Stimulated activated naive CD8-positive, alpha-beta T cell treated with anti-CD3 and anti-CD28 coated beads, Interleukin-15, amount 100 ng/mL, for 72 hours (primary cell): ENCODE data around the gene CCDC33.

ENCODE experiments used
- ATAC-seq: fragments of 150-1000 bp; cut with Tn5 transposase; 2 replicates; pipeline ENCODE4 v1.10.0; 2021; ENCODE audit warnings: mild to moderate bottlenecking, moderate library complexity
- DNase-seq, 2 donors: peaks; one replicate each; pipeline ENCODE4 v3.0.0; 2021 to 2022
- H3K27ac Mint-ChIP-seq, 2 donors: one replicate each; pipeline ENCODE4 v1.8.0; 2022; ENCODE audit warnings: mild to moderate bottlenecking in 2 of 2, mixed read lengths in 2 of 2, moderate library complexity in 2 of 2
- H3K27me3 Mint-ChIP-seq: one replicate; pipeline ENCODE4 v1.8.0; 2022; ENCODE audit warnings: mixed read lengths
- H3K4me1 Mint-ChIP-seq: one replicate; pipeline ENCODE4 v1.8.0; 2022; ENCODE audit warnings: mild to moderate bottlenecking, mixed read lengths
- H3K4me3 Mint-ChIP-seq, 2 donors: one replicate each; pipeline ENCODE4 v1.8.0; 2022; ENCODE audit warnings: mild to moderate bottlenecking in 2 of 2, mixed read lengths in 2 of 2, moderate library complexity in 1 of 2
- H3K9me3 Mint-ChIP-seq, 2 donors: one replicate each; pipeline ENCODE4 v1.8.0; 2022; ENCODE audit warnings: mixed read lengths in 2 of 2

CCDC33 gene

DNA sequence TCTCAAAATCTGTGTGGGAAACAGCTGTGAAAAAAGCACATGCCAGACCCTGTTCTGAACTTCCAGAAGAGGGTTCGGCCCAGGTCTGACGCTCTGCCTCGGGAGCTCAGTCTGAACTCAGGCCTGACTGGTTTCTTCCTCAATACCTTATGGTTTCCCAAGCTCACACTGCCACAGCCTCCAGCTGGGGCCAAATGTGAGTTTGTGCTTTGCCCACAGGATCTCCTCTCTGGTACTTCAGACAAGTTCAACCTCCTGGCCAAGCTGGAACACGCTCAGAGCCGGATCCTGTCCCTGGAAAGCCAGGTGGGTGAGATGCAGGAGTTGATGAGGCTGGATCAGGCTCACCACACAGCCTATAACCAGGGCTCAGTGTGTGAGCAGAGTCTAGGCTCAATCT, 97.5 kb downstream of the CCDC33 start:
- DNase-seq (no peak), ATAC-seq (no peak)
- H3K4me1 Mint-ChIP-seq: peaks cover 14% of the 10 kb centered on the region
- H3K9me3 Mint-ChIP-seq: peaks cover 0 to 5% of the 10 kb centered on the region in 2 donors
- H3K27ac Mint-ChIP-seq: no peak overlapping the region
- no peak overlapping the region for H3K4me3 Mint-ChIP-seq
- H3K27me3 Mint-ChIP-seq: no peaks in the 10 kb centered on the region

DNA sequence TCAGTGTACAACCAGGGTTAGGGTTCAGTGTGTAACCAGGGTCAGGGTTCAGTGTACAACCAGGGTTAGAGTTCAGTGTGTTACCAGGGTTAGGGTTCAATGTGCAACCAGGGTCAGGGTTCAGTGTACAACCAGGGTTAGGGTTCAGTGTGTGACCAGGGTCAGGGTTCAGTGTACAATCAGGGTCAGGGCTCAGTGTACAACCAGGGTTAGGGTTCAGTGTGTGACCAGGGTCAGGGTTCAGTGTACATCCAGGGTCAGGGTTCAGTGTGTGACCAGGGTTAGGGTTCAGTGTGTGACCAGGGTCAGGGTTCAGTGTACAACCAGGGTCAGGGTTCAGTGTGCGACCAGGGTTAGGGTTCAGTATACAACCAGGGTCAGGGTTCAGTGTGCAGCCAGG, 98.0 kb downstream of the CCDC33 start:
- no peak overlapping the region for H3K27ac Mint-ChIP-seq
- H3K9me3 Mint-ChIP-seq: peaks cover 0 to 5% of the 10 kb centered on the region in 2 donors

DNA sequence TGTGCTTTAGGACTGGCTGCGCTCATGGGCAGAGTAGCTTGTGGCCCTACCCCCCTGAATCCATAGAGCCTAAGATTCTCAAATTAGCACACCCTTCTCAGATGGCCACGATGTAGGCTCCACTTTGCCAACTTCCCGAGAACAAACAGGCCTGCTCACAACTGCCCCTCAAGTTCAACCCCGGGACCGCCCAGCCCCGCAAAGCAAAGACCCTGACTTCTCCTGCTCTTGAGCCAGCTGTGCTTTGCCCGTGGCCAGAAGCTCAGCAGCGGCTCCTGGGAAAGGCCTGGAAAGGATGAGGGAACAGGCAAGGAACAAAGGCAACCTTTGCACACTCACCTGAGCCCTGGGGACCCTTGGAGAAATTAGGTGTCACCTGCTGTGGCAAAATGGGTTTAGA, 99.3 kb downstream of the CCDC33 start:
- Mint-ChIP-seq H3K4me3 (no peak overlapping the region), H3K27ac (no peak overlapping the region), H3K9me3 (peaks cover 0 to 5% of the 10 kb centered on the region in 2 donors), H3K4me1 (no peaks in the 10 kb centered on the region), H3K27me3 (no peaks in the 10 kb centered on the region)
- DNase-seq (no peak), ATAC-seq (no peak)

More for the DNA sequence above, 98.0 kb downstream of the CCDC33 start:
- no peak overlapping the region for H3K4me3 Mint-ChIP-seq
- H3K4me1 Mint-ChIP-seq: peaks cover 10% of the 10 kb centered on the region
- ATAC-seq (no peak), DNase-seq (no peak)
- H3K27me3 Mint-ChIP-seq: no peaks in the 10 kb centered on the region

DNA sequence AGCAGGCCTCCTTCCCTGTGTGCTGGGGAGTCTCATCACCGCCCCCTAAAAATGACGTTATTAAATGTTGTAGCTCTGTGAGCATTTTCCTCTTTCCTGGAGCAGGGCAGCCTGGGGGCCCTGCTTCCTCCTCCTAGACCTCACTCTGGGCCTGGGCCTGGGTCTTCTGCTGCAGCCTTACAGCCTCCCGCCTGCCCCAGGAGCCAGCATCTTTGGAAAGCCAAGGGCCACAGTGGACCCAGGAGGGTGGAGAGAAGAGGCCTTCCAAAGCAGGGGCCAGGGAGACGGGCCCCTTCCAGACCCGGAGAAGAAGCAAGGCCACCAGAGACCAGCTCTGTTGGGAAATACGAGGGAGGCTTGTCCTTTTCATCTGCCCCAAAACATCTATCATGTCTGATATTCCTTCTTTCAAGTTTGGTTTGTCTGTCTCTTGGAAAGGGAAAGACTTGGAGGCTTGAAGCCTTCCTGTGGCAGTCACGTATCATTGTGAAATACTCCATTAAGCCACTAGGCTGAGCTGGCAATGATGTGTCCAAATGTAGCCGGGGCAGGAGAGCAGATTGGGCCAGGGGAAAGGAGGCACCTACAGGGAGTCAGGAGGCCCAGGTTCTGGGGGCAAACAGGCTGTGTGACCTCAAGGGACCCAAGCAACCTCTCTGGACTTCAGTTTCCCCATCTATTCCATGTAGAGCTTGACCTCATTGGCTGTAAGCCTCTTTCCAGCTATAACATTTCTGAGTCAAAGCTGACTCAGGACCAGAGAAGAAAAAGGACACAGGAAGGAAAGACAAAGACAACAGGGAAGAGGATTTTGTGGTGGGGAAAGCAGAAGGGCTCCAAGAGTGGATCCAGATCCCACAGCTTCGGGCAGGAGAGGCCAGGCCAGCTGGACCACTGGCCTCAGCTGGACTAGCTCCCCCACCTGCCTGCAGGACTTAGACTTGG, 100.2 kb downstream of the CCDC33 start:
- Mint-ChIP-seq H3K4me3 (no peak overlapping the region), H3K9me3 (peaks cover 0 to 5% of the 10 kb centered on the region in 2 donors), H3K27ac (peak overlapping the region in 1 of 2 donors; percentile 42), H3K27me3 (no peaks in the 10 kb centered on the region), H3K4me1 (no peaks in the 10 kb centered on the region)
- ATAC-seq (no peak), DNase-seq (no peak)

DNA sequence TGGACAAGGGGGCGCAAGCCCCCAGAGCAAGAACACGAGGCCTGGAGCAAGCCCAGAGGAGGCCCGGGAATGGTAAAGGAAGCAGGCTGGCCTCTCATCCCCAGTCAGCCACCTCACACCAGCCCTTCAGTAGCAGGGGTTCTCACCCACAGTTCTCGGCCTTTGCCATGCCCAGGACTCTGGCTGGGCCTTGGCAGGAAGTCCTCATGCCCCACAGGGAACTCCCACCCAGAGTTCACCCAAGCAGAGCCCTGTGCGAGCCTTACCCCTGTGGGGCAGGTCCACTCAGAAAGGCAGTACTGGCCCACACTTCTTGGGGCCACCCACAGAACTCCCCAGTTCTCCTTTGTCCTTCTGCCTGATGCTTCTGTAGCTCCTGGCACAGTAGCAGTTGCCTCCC, 101.0 kb downstream of the CCDC33 start:
- DNase-seq (no peak), ATAC-seq (no peak)
- H3K4me3 Mint-ChIP-seq: no peak overlapping the region
- H3K27ac Mint-ChIP-seq: no peak overlapping the region
- H3K27me3 Mint-ChIP-seq: no peaks in the 10 kb centered on the region
- H3K4me1 Mint-ChIP-seq: no peaks in the 10 kb centered on the region
- H3K9me3 Mint-ChIP-seq: peaks cover 0 to 5% of the 10 kb centered on the region in 2 donors

DNA sequence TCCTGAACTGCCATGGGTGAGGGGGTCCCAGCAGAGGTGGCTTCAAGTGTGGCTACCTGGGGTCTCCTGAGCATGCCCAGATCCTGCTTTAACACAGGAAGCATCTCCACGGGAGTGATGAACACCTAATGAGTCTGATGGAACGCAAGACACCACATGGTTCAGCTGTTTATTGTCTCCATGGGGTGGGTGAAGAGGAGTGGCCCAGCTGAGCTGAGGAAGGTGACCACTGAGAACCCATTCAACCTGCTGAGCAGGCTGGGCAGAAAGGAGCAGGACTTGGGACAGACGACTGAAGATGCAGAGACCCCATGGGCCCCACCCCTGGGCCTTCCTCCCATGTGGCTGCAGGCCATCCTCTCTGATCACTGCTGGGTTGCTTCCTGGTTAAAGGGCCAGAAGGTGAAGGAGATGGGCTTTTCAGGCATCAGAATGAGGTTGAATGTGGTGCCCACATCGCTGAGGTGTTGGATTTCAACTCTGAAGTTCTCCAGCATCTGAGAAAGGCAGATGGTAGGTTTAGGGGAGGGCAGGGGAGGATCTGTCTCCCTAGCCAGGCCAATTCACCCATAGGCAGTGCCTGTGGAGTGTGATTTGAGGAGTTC, 101.6 kb downstream of the CCDC33 start:
- Mint-ChIP-seq H3K9me3 (peaks cover 0 to 5% of the 10 kb centered on the region in 2 donors), H3K4me1 (no peaks in the 10 kb centered on the region), H3K27me3 (no peaks in the 10 kb centered on the region), H3K27ac (no peak overlapping the region), H3K4me3 (no peak overlapping the region)
- ATAC-seq (no peak), DNase-seq (no peak)

DNA sequence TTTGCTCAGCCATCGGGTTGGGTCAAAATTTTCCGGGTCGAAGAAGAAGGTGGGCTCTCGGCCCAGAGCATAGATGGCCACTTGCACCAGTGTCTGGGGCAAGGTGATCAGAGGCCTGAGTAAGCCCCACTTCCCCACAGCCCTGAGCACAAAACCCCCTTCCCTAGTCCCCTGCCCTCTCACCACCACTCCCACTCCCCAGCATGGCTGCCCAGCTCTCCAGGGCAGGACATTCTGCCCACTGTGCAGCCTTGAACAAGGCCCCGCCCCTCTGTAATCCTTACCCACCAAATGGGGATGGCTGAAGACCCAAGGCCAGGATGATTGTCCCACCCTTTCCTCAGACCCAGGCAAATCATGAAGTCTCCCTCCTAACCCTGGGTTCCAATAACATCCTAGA, 102.5 kb downstream of the CCDC33 start:
- Mint-ChIP-seq H3K4me1 (no peaks in the 10 kb centered on the region), H3K27ac (peak overlapping the region in 1 of 2 donors; percentile 13), H3K4me3 (no peak overlapping the region), H3K27me3 (peaks cover 7% of the 10 kb centered on the region), H3K9me3 (peaks cover 0 to 4% of the 10 kb centered on the region in 2 donors)
- no peak for ATAC-seq
- no peak for DNase-seq

DNA sequence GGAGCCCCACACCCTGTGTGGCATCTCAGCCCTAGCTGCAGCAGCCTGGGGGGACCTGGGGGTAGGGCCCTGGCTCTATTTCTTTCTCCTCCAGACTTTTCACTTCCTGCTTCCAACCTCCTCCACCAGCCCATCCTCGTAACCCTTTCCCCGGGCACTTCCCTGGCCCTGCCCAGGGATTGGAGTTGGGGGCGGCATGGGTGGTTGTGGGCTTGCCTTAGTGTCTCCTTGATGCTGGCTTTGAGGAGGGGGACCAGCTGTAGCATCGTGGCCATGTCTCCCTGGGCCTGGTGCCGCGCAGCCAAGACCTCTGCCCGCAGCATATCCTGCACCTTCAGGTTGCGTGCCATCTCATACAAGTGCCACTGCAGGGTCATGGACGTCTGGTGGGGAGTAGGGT, 103.2 kb downstream of the CCDC33 start:
- DNase-seq: no peak
- no peaks in the 10 kb centered on the region for H3K9me3 Mint-ChIP-seq
- H3K27me3 Mint-ChIP-seq: peaks cover 9% of the 10 kb centered on the region
- H3K27ac Mint-ChIP-seq: no peak overlapping the region
- no peak for ATAC-seq
- H3K4me1 Mint-ChIP-seq: no peaks in the 10 kb centered on the region
- H3K4me3 Mint-ChIP-seq: no peak overlapping the region

DNA sequence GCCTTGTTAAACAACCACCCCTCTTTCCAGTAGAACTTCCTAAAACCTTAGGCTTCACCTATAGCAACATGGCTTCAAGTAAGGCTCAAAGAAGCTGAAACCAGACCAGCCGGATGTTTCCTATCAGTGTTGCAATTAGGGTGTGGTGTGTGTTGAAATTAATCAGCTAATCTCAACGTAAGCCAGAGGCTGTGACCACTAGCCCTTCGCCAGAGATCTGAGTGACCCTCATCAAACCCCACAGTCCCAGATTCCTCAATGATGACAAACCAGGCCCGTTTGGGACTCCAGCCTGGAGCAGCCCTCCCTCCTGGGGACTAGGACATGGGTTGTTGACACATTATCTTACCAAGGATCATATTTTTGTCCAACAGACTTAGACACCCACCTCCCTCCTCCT, 104.0 kb downstream of the CCDC33 start:
- H3K4me1 Mint-ChIP-seq: peaks cover 2% of the 10 kb centered on the region
- no peak for ATAC-seq
- peaks cover 9% of the 10 kb centered on the region for H3K27me3 Mint-ChIP-seq
- no peak overlapping the region for H3K4me3 Mint-ChIP-seq
- peak overlapping the region in 1 of 2 donors; percentile 29 for H3K27ac Mint-ChIP-seq
- H3K9me3 Mint-ChIP-seq: no peaks in the 10 kb centered on the region
- no peak for DNase-seq

DNA sequence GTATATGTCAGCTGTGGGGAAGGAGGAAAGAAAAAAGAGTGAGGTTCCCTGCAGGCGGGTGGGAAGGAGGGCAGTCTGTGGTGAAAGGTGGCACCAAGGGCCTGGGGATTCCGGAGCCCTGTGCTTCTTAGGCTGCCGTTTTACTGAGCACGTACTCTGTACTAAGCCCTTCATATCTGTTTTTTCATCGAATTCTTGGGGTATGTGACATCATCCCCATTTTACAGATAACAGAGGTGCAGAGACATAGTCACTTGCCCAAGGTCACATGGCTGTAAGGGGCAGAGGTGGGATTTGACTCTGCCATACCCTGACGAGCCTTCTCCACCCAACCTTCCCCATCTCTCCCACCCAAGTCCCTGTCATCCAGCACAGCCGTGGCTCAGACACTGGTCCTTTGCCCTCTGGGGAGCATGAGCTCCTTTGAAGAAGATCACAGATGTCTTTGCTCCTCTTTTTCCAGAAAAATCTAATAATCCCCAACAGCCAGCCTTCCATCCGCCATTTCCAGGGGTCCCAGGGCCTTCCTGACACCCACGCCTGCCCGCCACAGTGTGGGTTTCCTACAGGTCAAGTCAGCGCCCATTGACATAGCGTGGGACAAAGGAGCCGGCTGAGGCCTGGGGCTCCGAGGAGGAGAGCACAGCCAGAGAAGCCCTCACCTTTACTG, 107.1 kb downstream of the CCDC33 start:
- peaks cover 9% of the 10 kb centered on the region for H3K4me1 Mint-ChIP-seq

DNA sequence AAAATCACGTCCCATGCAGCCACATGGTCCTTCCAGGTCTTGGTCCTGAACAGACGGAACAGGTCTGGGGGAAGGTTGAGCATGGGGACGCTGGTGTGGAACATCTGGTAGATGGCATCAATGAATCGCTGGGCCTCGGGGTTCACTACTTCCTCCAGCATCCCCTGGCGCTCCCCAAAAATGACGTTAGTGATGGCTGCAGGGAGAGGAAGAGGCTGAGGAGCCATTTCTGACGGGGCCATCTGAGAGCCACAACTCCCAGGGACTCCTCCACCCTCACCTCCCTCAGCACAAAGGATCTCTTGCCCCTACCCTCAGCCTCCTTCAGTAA, 107.6 kb downstream of the CCDC33 start:
- no peak overlapping the region for H3K4me3 Mint-ChIP-seq
- no peak for DNase-seq
- peaks cover 9% of the 10 kb centered on the region for H3K27me3 Mint-ChIP-seq
- ATAC-seq: no peak
- no peak overlapping the region for H3K27ac Mint-ChIP-seq
- H3K4me1 Mint-ChIP-seq: peaks cover 9% of the 10 kb centered on the region
- H3K9me3 Mint-ChIP-seq: no peaks in the 10 kb centered on the region

More for the DNA sequence above, 107.1 kb downstream of the CCDC33 start:
- H3K27me3 Mint-ChIP-seq: peaks cover 9% of the 10 kb centered on the region
- H3K4me3 Mint-ChIP-seq: no peak overlapping the region
- ATAC-seq (no peak), DNase-seq (no peak)
- H3K27ac Mint-ChIP-seq: no peak overlapping the region
- H3K9me3 Mint-ChIP-seq: no peaks in the 10 kb centered on the region

DNA sequence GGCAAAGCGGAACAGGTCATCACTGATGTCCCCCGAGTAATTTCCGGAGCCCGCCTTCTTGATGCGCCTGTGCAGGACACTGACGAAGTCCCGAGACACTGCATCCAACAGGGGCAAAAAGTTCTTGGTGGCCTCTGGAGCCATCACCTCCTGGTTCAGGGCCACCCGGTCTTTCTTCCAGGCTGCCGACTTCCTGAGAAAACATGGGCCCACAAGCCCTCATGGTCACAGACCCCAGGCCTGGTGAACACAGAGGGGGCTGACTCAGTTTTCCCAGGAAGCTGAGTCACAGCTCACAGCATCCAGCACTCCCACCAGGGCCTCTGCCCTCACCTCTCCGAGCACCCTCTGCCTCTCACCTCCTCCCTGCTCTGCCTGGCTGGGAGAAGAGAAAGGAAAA, 108.9 kb downstream of the CCDC33 start:
- H3K4me3 Mint-ChIP-seq: no peak overlapping the region
- H3K27ac Mint-ChIP-seq: no peak overlapping the region
- H3K27me3 Mint-ChIP-seq: peaks cover 9% of the 10 kb centered on the region
- ATAC-seq (no peak), DNase-seq (no peak)
- H3K4me1 Mint-ChIP-seq: peaks cover 9% of the 10 kb centered on the region
- no peaks in the 10 kb centered on the region for H3K9me3 Mint-ChIP-seq

DNA sequence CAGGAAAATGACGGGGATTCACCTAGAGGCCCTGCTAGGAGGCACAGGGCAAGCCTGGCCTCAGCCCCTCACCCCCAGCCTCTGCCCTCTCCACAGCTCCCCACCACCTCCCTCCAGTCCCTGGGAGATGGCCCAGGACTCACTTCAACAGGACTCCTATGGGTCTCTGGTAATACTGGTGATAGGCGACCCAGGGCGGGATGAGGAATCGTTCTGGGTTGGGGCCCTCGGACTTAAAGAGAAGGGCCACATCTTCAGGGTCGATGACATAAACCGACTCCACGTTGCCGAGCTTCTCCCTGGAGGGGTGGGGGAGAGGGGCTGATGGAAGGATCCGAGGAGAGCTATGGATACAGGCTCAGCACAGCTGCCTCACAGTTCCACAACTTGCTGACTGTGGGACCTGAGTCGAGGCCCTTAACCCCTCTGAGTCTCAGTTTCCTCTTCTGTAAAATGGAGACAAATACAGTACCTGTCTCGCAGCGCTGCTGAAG, 111.7 kb downstream of the CCDC33 start:
- no peak for ATAC-seq

DNA sequence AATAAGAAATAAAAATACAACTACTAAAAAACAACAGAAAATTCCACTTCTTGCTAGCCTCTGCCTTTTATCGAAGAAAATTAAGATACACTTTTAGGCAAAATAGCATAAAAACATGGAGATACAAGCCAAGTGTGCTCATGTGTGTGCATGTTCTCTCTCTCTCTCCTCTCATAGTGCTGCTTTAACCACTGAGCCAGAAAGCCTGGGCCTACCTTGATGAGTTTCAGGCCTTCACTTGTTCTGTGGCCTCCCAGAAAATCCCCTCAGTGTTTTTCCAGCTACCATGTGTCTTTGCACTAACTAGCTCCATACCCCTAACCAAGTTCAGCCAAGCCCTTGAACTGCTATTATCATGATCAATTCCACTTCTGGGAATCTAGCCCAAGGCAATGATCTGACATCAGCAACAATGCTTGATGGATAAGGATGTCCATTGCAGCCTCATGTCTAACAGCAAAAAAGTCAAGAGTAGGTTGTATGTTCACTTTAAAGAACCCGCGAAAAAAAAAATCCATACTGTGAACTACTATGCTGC, 113.2 kb downstream of the CCDC33 start:
- no peak overlapping the region for H3K27ac Mint-ChIP-seq
- no peak overlapping the region for H3K4me3 Mint-ChIP-seq
- H3K4me1 Mint-ChIP-seq: peaks cover 9% of the 10 kb centered on the region
- ATAC-seq: no peak
- peaks cover 2% of the 10 kb centered on the region for H3K27me3 Mint-ChIP-seq
- no peak for DNase-seq
- H3K9me3 Mint-ChIP-seq: peaks cover 0 to 2% of the 10 kb centered on the region in 2 donors

More for the DNA sequence above, 111.7 kb downstream of the CCDC33 start:
- peaks cover 9% of the 10 kb centered on the region for H3K4me1 Mint-ChIP-seq
- no peak overlapping the region for H3K4me3 Mint-ChIP-seq
- no peaks in the 10 kb centered on the region for H3K9me3 Mint-ChIP-seq
- H3K27ac Mint-ChIP-seq: peak overlapping the region in 1 of 2 donors; percentile 44
- peaks cover 9% of the 10 kb centered on the region for H3K27me3 Mint-ChIP-seq
- no peak for DNase-seq
